Activated CD4-positive, alpha-beta T cell treated with anti-CD3 and anti-CD28 coated beads, Interleukin-2, amount 50 U/mL, for 24 hours (primary cell): Measurements from ENCODE around the gene RUSF1.

Experiments used
- DNase-seq, 2 donors: peaks; one replicate each; pipeline ENCODE4 v3.0.0-alpha.2; 2020; ENCODE audit warnings: low read depth in 1 of 2, low spot score in 1 of 2

The RUSF1 gene

GRCh38 chr16:31471875-31472708 is 36.1 kb downstream of the RUSF1 start, which contains the start of gene TGFB1I1:
Gene TGFB1I1 (plus strand): TSS chr16:31472152. CDS start chr16:31472189, 37 bp downstream.
- DNase-seq: no peak

DNA sequence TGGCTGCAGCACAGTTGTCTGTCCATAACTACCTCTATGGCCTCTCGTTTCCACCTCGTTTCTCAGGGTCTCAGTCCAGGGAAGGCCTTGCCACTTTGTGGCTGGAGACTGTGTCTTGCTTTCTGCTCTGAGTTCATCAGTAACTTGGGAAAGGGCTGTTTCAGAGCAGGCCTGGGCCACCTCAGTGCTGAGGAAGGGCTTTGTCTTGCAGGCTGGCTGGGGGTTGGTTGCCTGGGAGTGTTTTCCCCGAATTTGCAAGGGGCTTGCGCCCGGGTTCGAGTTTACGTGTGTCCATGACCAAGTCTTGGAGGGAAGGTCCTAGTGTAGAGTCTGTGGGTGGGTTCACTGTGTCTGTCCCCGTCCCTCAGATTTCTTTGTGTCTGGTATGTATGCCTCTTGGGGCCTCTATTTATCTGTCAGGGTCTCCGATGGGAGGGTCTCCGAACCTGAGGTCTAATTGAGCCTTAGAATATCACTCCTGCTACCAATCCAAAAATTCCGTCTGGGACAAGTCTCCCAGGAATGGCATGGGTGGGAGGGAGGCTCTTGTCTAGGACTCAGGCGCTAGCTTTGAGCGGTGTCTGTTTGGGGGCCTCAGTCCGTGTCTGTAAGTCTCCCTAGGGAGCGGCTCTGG is 36.8 kb downstream of the RUSF1 start:
- no peak for DNase-seq

GRCh38 chr16:31470615-31471014 is 37.6 kb downstream of the RUSF1 start:
- no peak for DNase-seq

- no peak for DNase-seq
Observed at GRCh38 chr16:31467858-31468257, 40.3 kb downstream of the RUSF1 start.

DNA sequence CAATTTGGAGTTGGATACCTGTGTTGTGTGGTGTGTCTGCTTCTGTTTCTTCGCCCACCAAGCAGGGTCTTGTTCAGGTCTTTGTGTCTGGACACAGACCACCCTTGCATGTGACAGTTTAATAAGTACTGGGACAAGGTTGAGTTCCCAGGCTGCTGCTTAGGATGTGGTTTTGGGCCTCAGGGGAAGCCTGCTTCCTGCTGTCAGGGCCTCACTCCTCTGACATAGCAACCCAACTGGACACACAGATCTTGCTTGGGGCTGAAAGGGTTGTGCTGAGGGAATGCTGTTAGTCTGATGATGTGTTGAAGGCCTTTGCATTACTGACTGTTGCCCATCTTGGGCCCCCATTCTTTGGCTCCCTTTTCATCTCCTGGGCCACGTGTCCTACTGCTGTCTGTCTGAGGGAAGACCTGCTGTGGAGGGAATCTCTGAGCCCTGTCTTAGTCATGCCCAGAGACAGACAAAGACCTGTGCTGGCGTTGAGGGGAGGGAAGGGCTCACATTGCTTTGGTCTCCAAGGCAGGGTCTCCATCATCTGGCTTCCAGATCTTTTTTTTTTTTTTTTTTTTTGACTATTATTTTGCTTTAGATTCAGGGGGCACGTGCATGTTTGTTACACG is 40.9 kb downstream of the RUSF1 start:
- DNase-seq: no peak

GRCh38 chr16:31466381-31466841 is 41.8 kb downstream of the RUSF1 start:
- DNase-seq: no peak

DNA sequence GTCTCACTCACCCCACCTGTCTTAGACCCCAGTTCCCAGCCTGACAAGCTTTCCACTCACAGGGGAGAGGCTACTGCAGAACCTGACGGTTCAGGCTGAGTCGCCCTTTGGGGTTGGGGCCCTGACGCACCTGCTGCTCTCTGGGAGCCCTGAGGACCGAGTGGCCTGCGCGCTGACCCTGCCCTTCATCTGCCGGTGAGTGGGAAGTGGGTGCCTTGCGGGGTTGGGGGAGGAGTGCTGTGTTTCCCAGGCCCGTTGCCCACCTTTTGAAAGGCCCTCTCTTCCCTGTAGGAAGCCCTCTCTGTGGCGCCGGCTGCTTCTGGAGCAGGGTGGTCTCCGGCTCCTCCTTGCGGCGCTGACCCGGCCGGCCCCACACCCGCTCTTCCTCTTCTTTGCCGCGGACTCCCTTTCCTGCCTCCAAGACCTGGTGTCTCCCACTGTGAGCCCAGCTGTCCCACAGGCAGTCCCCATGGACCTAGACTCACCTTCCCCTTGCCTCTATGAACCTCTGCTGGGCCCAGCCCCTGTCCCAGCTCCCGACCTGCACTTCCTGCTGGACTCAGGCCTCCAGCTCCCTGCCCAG is 42.3 kb downstream of the RUSF1 start:
- no peak for DNase-seq

- DNase-seq: no peak
Observed at GRCh38 chr16:31464781-31465260, 43.4 kb downstream of the RUSF1 start.

DNA sequence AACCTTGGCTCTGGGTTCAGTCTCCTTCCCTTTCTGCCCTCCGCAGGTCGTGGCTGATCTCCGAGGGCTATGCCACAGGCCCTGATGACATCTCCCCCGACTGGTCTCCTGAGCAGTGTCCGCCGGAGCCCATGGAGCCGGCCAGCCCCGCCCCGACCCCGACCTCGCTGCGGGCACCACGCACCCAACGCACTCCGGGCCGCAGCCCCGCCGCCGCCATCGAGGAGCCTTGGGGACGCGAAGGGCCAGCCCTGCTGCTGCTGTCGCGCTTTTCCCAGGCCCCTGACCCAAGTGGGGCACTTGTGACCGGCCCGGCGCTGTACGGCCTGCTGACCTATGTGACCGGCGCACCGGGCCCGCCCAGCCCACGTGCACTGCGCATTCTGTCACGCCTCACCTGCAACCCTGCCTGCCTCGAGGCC is 43.8 kb downstream of the RUSF1 start:
- DNase-seq: no peak

GRCh38 chr16:31461921-31462804 is 46.0 kb downstream of the RUSF1 start:
- DNase-seq: no peak

DNA sequence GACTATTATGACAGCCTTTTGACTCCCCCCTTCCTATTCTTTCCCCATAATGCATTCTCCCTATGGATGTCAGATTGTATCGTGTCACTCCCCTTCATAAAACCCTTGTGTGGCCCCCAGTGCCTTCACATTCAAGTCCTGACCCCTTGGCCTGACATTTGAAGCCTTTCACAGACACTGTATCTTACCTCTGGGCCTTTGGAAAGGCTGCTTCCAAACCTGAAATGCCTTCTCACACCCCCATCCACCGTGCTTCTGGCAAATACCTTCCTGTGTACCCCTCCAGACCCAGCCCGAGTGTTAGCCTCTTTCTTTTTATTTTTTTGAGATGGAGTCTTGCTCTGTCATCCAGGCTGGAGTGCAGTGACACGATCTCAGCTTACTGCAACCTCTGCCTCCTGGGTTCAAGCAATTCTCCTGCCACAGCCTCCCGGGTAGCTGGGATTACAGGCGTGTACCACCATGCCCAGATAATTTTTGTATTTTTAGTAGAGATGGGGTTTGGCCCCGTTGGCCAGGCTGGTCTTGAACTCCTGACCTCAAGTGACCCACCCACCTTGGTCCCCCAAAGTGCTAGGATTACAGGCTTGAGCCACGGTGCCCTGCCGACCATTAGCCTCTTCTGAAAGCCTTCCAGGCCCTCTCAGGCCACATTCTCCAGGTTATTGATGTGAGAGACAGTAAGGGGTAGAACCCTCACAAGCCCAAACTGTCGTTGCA is 46.8 kb downstream of the RUSF1 start:
- no peak for DNase-seq

DNA sequence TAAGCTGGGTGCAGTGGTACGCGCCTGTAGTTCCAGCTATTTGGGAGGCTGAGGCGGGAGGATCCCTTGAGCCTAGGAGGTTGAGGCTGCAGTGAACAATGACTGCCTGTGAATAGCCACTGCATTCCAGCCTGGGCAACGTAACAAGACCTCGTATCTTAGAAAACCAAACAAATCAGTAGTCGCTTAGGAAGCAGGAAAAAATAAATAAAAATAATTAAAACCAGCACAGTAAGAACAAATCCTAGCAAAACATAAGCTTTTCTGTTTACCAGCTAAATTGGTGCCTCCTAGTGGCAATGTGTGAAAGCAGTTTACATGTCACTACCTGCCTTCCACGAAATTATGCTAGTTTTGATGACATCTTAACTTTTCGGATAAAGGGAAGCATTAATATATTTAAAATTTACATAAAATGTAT is 47.6 kb downstream of the RUSF1 start:
- DNase-seq: no peak

DNA sequence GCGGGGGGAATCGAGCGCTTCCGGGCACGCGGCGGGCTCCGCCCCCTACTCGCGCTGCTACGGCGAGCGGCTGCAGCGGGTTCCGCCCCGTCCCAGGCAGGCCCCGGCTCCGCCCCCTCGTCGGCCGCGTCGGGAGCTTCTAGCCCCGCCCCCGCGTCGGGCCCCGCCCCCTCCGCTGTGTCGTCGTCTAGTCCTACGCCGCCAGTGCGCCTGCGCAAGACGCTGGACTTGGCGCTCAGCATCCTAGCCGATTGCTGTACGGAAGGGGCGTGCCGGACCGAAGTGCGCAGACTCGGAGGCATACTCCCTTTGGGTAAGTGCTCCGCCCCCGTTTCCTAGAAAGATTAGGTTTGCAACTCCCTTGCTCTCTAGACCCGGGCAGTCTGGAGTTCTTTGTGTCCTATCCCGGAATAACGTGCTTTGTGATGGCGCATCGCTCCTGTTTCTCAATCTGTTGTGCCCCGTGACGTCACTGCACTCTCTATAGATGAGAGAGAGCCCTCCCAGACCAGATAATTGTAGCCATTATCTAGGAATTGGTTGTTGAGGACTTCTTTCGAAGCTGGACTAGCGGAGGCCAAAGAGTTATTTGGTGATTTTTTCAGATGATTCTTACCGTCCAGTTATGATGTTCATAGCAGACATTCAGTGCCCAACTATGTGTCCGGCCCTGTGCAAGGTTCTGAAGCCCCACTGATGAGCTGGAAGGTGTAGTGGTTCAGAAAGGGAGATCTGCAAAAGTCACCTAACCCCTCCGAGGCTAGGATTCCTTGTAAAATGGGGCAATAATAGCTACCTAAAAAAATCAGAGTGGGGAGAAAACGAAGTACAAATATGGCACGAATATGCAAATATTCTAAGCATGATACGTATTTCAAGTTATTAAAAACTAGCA is 48.3 kb downstream of the RUSF1 start:
- DNase-seq: peak; percentile 100

- peak; percentile 89 to 97 for DNase-seq
Observed at GRCh38 chr16:31458844-31459686, 49.1 kb downstream of the RUSF1 start, which contains the start of gene ARMC5. Gene ARMC5 (plus strand): TSS chr16:31459501. CDS start chr16:31459525, 24 bp downstream.

DNA sequence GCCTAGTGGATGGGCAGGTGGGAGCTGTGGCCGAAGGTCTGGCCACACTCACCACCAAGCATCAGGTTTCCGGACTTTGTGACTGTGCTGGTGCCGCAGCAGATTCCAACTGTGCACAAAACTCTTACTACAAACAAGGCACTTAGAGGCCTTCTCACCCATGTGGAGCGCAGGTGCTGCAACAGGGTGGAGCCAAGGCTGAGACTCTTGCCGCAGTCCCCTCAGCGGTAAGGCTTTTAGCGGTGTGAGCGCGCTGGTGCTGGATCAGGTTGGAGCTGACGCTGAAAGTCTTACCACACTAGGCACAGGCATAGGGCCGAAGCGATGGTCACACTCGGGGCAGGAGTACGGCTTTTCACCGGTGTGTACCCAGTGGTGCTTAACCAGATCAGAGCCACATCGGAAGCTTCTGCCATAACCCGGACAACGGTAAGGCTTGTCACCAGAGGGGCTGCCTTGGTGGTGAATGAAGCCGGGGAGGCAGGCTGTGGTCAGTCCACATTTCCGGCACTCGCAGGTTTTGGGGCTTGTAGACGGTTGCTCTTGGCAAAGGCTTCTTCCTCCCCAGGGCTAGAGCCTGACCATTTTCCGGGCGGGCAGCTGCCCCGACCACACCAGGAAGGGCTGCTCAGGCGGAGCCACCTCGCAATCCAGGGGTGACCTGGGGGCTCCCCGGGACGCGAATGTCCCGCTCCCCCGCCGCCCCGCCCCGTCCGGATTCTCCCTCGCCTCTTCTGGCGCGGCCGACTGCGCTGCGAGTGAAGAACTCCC is 49.9 kb downstream of the RUSF1 start:
- peak in 1 of 2 donors; percentile 28 for DNase-seq

DNA sequence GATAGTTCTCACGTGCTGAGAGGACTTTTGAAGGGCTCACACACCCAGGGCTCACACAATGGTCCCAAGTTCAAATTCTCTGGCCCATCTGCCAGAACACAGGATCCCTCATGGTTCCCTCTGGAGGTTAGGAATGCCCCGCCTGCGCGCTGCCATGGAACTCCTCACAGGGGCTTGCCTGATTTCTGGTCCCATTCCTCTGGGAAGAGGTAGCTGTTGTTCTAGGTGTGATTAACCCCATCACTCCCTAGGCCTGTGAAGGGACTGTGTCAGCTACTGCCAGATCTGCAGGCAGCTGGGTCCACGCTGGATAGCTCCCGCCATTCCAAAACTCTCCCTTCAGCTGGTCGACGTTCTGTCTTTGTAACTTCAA is 51.2 kb downstream of the RUSF1 start:
- DNase-seq: no peak
